ENCODE measurements around the gene AKR1D1. TPM values are rescaled to one million over a fixed set of nuclear protein-coding genes. Genes with fewer than 3 reads are reported as not detected.

Gene AKR1D1
- total RNA-seq, 4 donors from 2014 or later: not detected

DNA sequence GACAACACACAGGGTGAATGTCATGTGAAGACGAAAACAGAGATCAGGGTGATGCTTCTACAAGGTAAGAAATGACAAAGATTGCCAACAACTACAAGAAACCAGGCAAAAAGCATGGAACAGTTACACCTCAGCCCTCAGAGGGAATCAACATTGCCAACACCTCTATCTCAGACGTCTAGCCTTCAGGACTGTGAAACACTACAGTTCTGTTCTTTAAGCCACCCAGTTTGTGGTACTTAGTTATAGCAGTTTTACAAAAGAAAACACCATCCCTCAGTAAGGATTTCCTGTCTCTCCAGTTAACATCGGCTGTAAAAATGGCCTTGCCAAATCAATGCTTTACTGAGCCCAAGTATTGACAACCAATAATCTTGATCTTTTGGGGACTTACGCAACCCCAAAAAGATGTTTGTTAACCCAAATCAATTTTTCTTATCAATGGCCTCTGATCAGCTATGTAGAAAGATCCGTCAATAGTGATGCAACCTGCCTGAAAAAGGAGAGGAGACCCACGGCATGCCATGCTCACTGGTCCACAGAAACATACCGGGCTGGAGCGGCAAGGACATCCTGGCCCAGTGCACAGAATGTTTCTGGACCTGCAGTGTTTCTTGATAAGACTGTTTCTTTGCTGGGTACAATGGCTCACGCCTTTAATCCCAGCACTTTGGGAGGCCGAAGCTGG lies 44.0 kb downstream of the AKR1D1 start:
- no peak for DNase-seq
- intact Hi-C loops (cut with DNase I): no loop called here
- TF ChIP-seq, protein P1, sequence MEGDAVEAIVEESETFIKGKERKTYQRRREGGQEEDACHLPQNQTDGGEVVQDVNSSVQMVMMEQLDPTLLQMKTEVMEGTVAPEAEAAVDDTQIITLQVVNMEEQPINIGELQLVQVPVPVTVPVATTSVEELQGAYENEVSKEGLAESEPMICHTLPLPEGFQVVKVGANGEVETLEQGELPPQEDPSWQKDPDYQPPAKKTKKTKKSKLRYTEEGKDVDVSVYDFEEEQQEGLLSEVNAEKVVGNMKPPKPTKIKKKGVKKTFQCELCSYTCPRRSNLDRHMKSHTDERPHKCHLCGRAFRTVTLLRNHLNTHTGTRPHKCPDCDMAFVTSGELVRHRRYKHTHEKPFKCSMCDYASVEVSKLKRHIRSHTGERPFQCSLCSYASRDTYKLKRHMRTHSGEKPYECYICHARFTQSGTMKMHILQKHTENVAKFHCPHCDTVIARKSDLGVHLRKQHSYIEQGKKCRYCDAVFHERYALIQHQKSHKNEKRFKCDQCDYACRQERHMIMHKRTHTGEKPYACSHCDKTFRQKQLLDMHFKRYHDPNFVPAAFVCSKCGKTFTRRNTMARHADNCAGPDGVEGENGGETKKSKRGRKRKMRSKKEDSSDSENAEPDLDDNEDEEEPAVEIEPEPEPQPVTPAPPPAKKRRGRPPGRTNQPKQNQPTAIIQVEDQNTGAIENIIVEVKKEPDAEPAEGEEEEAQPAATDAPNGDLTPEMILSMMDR (IDR thresholded peaks at IDR 0.05): no peak
- Histone ChIP-seq H3K27me3 (no peaks in the 10 kb centered on the region), H3K4me3 (replicated peaks in 1 of 3) (no peak overlapping the region), H3K36me3 (no peaks in the 10 kb centered on the region), H3K27ac (no peak overlapping the region), H3K9me3 (no peaks in the 10 kb centered on the region), H3K4me1 (no peaks in the 10 kb centered on the region)
- WGBS, 2 donors: 83 to 89% methylated on average over 10 of the region's 10 CpGs

DNA sequence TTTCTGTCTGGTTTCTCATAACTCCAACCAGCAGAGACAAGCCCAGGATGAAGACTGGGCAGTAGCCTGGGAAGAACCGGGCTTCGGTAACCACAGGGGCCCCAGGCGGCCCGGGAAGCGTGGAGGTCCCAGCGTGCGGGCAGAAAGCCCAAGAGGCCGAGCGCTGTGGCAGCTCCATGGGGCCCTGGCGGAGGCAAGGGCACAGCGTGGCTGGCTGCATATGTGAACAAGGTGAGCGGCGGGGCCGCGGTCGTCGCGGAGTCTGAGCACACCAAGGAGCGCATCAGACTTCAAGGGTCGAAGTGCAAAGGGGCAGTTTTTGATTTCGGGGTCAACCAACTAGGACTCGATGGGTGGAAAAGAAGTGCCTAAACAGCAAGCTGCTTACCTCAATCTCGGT lies 45.9 kb downstream of the AKR1D1 start:
- TF ChIP-seq POLR2A (IDR thresholded peaks at IDR 0.05): no peak
- TF ChIP-seq, protein P1 (IDR thresholded peaks at IDR 0.05): no peak
- no peaks in the 10 kb centered on the region for H3K27me3 ChIP-seq
- no peak overlapping the region for H3K4me3 ChIP-seq (replicated peaks in 1 of 3)
- H3K27ac ChIP-seq: no peak overlapping the region
- no peaks in the 10 kb centered on the region for H3K9me3 ChIP-seq
- H3K4me1 ChIP-seq: no peaks in the 10 kb centered on the region
- 94 to 95% methylated on average over 23 of the region's 23 CpGs for WGBS, 2 donors
- no peak for DNase-seq
- intact Hi-C loops (cut with DNase I): no loop called here
- no peaks in the 10 kb centered on the region for H3K36me3 ChIP-seq

DNA sequence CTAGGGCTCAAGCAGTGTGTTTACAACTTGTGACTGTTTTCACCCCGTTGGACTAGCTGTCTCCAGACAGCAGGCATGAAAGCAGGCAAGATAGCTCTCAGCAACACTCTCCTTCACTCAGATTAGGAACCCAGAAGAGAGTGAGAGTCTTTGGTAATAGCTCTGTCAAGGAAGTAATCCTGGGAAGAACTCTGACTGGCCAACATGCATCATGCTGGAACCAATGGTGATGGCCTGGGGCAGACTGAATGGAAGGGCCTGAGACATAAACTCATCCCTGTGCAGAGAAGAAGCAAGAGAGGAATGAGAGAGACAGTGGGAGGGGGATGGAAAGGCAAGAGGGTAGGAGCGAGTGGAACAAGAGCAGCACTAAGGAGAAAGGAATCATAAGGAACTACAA lies 48.9 kb downstream of the AKR1D1 start:
- no peaks in the 10 kb centered on the region for H3K36me3 ChIP-seq
- DNase-seq: no peak
- intact Hi-C loops (cut with DNase I): no loop called here
- H3K27ac ChIP-seq: no peak overlapping the region
- no peak for TF ChIP-seq POLR2A (IDR thresholded peaks at IDR 0.05)
- TF ChIP-seq, protein P1 (IDR thresholded peaks at IDR 0.05): no peak
- H3K27me3 ChIP-seq: no peaks in the 10 kb centered on the region
- no peaks in the 10 kb centered on the region for H3K4me1 ChIP-seq
- no peak overlapping the region for H3K4me3 ChIP-seq (replicated peaks in 1 of 3)
- H3K9me3 ChIP-seq: no peaks in the 10 kb centered on the region
- WGBS, 2 donors: 52 to 64% methylated on average over 2 of the region's 2 CpGs

DNA sequence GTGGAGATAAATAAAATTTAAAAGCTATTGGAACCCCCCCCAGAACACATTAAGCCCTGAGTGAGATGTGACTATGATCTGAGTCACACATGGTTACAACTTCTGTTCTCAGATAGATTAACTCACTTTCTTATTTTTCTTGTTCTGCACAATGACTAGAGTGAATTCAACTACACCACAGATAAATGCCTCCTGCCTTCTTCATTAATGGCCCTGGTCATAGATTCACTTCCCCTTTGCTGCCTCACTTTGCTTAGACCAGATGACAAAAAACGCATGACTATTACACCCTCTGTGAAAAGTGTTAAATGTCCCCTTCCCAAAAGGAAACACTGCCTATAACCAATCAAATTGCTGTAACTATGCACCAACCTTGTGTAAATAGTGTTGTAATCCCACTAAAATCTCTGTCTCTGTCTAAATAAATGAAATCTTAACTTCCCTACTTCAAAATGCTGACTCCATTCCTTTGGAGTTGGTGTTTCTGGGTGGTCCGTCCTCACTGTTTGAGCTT lies 49.4 kb downstream of the AKR1D1 start:
- WGBS, 2 donors: 63 to 68% methylated on average over 2 of the region's 2 CpGs
- no peak for DNase-seq
- TF ChIP-seq POLR2A (IDR thresholded peaks at IDR 0.05): no peak
- TF ChIP-seq, protein P1 (IDR thresholded peaks at IDR 0.05): no peak
- intact Hi-C loops (cut with DNase I): no loop called here
- no peak overlapping the region for H3K4me3 ChIP-seq (replicated peaks in 1 of 3)
- no peak overlapping the region for H3K27ac ChIP-seq
- no peaks in the 10 kb centered on the region for H3K4me1 ChIP-seq
- no peaks in the 10 kb centered on the region for H3K27me3 ChIP-seq
- H3K36me3 ChIP-seq: no peaks in the 10 kb centered on the region
- no peaks in the 10 kb centered on the region for H3K9me3 ChIP-seq

DNA sequence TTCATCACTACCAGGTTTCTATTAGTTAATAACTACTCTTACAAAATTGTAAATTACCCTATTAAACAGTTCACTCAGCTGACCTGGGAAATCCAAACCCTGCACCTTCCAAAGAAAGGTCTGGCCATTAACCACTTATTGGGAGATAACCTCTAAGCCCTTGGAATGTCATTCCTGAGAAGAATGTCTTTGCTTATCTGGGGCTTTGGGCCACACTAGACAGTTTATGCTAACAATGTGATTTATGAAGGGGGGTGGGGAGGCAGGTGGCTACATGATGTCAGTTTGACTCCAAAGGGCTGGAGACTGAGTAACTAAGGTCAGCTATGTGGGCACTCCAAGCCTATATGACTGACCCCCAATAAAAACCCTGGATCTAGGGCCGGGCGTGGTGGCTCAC lies 50.7 kb downstream of the AKR1D1 start:
- Histone ChIP-seq H3K4me1 (no peaks in the 10 kb centered on the region), H3K27me3 (no peaks in the 10 kb centered on the region), H3K36me3 (no peaks in the 10 kb centered on the region), H3K9me3 (no peaks in the 10 kb centered on the region), H3K27ac (no peak overlapping the region), H3K4me3 (replicated peaks in 1 of 3) (no peak overlapping the region)
- intact Hi-C loops (cut with DNase I): no loop called here
- WGBS, 2 donors: 75 to 95% methylated on average over 2 of the region's 2 CpGs
- DNase-seq: no peak
- TF ChIP-seq, protein P1 (IDR thresholded peaks at IDR 0.05): no peak

Measured in thyroid gland (tissue), 4 donors.